K562 (cell line): ENCODE measurements around the gene SND1. TPM values are rescaled to one million over a fixed set of nuclear protein-coding genes. Genes with fewer than 3 reads are reported as not detected.

Experiments used
- CSDE1 ChIP-seq, 2 experiments: fragments of 450-650 bp; IDR thresholded peaks; 2 replicates each; pipeline ENCODE4 v1.6.1; 2016; ENCODE audit warnings: mild to moderate bottlenecking in 1 of 2
- CXXC5 ChIP-seq: fragments of 250-450 bp; sonication (Bioruptor Pico); IDR thresholded peaks from 2 replicates; pipeline ENCODE4 v1.8.0; 2022; ENCODE audit warnings: inconsistent platforms, mild to moderate bottlenecking, moderate library complexity
- ELF1 ChIP-seq: fragments of 200-800 bp; sonication (Bioruptor generic); IDR thresholded peaks from 2 replicates; pipeline ENCODE4 v1.6.1; 2016; ENCODE audit warnings: missing genetic modification characterization, missing compliant biosample characterization
- FOXK2 ChIP-seq, 2 experiments: fragments of 450-650 bp; IDR thresholded peaks in 1 of 2; conservative IDR thresholded peaks in 1 of 2; 2 replicates each; pipeline ENCODE4 v1.6.1; 2016; ENCODE audit warnings: low read depth in 2 of 2, mild to moderate bottlenecking in 1 of 2
- NR1H2 ChIP-seq: sonication (generic); formaldehyde crosslinking; IDR thresholded peaks from 2 replicates; pipeline ENCODE4 v1.4.0; 2020; ENCODE audit warnings: mild to moderate bottlenecking, missing genetic modification reagents
- NR2C1 ChIP-seq, 2 experiments: fragments of 450-650 bp; IDR thresholded peaks; 2 replicates each; pipeline ENCODE4 v1.6.1; 2017; ENCODE audit warnings: mild to moderate bottlenecking in 2 of 2, antibody characterized with exemption in 1 of 2, inconsistent platforms in 1 of 2, missing compliant biosample characterization in 1 of 2, missing genetic modification characterization in 1 of 2
- POLR2A ChIP-seq: fragments of 450-650 bp; conservative IDR thresholded peaks from 2 replicates; pipeline ENCODE4 v1.6.1; 2016
- TAF9B ChIP-seq: fragments of 450-650 bp; IDR thresholded peaks from 2 replicates; pipeline ENCODE4 v1.6.1; 2018; ENCODE audit warnings: mild to moderate bottlenecking; ENCODE audit not compliant: partially characterized antibody
- TCFL5 ChIP-seq: fragments of 250-450 bp; sonication (Bioruptor Pico); conservative IDR thresholded peaks from 2 replicates; pipeline ENCODE4 v1.6.1; 2021; ENCODE audit warnings: mild to moderate bottlenecking, moderate library complexity, matching md5 sums
- polyA plus RNA-seq, 8 experiments: library from polyadenylated mRNA; depleted of rRNA in 4 of 8; stranded (reverse) in 5 of 8; unstranded in 3 of 8; fragments of >200 nt; fragmentation: Nextera tagmentation in 2 of 8; fragmentation: Illumina TruSeq in 1 of 8; extraction: Ambion mirVana in 2 of 8; extraction: Trizol in 1 of 8; gene quantifications; 2 replicates each; pipeline versions ENCODE4 v1.2.1 to v1.2.3, GENCODE V29; 2011 to 2014; ENCODE audit warnings: inconsistent platforms in 1 of 8, missing spikeins in 1 of 8
- total RNA-seq, 7 experiments: library from RNA; depleted of rRNA in 6 of 7; stranded (reverse); fragments of >200 nt in 6 of 7; fragmentation: Illumina TruSeq in 2 of 7; extraction: Trizol in 2 of 7; gene quantifications; 2 replicates each; pipeline versions ENCODE4 v1.2.1 to v1.2.3, GENCODE V29; 2011 to 2021; ENCODE audit warnings: low replicate concordance in 1 of 7
- TF ChIP-seq, protein P1 (sequence below): sonication (generic); formaldehyde crosslinking; IDR thresholded peaks from 2 replicates; pipeline ENCODE4 v1.8.0; 2022; ENCODE audit warnings: mild to moderate bottlenecking, missing genetic modification reagents
- TF ChIP-seq, protein P2 (sequence below): sonication (generic); formaldehyde crosslinking; IDR thresholded peaks from 2 replicates; pipeline ENCODE4 v1.9.0; 2022; ENCODE audit warnings: mild to moderate bottlenecking, missing genetic modification reagents
- TF ChIP-seq, protein P3 (sequence below), 2 experiments: fragments of 250-450 bp in 1 of 2; fragments of 450-650 bp in 1 of 2; sonication (Bioruptor Pico) in 1 of 2; IDR thresholded peaks; 2 replicates each; pipeline versions ENCODE4 v1.6.1 to v1.8.0; 2016 to 2021; ENCODE audit warnings: mild to moderate bottlenecking in 2 of 2, moderate library complexity in 2 of 2, missing compliant biosample characterization in 1 of 2, missing genetic modification characterization in 1 of 2
- TF ChIP-seq, protein P4 (sequence below): fragments of 450-650 bp; IDR thresholded peaks from 2 replicates; pipeline ENCODE4 v1.7.1; 2018; ENCODE audit warnings: mild to moderate bottlenecking, low read depth; ENCODE audit not compliant: partially characterized antibody

SND1 gene
- total and polyA plus RNA-seq, 9 of the 15 experiments (the other 6 are each of a cell fraction or from before 2014, with no cell fraction given), result 46.5 to 307 (median 191) TPM

DNA sequence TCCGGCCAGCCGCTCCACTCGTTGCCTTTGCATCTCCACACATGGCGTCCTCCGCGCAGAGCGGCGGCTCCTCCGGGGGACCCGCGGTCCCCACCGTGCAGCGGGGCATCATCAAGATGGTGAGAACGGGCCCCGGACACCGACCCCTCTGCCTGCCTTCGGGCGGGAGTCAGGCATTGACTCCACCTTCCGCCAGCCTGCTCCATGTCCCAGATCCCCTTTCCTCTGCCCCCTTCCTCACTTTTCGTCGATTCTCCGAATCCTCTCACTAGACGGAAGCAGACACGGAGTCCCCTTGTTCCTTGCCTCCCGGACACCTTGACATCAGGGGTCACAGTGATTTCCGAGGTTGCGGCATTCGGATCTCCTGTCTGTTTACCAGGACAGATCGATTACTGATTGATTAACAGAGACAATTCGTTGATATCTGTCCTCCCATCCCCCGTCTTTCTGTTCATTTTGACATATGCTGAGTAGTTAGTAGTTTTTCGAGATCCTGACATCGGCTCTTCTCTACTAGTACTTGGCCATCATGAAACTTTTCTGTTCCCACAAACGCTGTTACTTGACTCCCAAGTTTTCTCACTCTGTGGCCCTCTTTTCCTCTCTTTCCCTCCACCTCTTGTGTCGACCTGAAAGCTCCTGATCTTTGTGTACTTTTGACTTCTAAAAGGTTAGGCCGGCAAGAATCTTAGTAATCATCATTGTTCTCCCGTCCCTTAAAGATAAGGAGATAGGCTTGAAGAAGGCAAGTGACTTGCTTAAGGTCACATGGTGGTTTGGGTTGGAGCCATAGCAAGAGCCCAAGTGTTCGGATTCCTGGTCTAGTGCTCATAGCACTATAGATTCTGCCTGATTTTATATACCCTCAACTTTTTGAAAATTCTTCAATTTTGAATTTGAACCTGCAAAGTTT lies 597 bp downstream of the SND1 start (continued):
- TF ChIP-seq, protein P1, sequence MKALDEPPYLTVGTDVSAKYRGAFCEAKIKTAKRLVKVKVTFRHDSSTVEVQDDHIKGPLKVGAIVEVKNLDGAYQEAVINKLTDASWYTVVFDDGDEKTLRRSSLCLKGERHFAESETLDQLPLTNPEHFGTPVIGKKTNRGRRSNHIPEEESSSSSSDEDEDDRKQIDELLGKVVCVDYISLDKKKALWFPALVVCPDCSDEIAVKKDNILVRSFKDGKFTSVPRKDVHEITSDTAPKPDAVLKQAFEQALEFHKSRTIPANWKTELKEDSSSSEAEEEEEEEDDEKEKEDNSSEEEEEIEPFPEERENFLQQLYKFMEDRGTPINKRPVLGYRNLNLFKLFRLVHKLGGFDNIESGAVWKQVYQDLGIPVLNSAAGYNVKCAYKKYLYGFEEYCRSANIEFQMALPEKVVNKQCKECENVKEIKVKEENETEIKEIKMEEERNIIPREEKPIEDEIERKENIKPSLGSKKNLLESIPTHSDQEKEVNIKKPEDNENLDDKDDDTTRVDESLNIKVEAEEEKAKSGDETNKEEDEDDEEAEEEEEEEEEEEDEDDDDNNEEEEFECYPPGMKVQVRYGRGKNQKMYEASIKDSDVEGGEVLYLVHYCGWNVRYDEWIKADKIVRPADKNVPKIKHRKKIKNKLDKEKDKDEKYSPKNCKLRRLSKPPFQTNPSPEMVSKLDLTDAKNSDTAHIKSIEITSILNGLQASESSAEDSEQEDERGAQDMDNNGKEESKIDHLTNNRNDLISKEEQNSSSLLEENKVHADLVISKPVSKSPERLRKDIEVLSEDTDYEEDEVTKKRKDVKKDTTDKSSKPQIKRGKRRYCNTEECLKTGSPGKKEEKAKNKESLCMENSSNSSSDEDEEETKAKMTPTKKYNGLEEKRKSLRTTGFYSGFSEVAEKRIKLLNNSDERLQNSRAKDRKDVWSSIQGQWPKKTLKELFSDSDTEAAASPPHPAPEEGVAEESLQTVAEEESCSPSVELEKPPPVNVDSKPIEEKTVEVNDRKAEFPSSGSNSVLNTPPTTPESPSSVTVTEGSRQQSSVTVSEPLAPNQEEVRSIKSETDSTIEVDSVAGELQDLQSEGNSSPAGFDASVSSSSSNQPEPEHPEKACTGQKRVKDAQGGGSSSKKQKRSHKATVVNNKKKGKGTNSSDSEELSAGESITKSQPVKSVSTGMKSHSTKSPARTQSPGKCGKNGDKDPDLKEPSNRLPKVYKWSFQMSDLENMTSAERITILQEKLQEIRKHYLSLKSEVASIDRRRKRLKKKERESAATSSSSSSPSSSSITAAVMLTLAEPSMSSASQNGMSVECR (CRISPR knock-in tag), result peak; percentile 67
- TF ChIP-seq, protein P2, sequence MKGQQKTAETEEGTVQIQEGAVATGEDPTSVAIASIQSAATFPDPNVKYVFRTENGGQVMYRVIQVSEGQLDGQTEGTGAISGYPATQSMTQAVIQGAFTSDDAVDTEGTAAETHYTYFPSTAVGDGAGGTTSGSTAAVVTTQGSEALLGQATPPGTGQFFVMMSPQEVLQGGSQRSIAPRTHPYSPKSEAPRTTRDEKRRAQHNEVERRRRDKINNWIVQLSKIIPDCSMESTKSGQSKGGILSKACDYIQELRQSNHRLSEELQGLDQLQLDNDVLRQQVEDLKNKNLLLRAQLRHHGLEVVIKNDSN (CRISPR knock-in tag), result peak; percentile 77
- no peak; the same call in 1 of the 2 replicates for TF ChIP-seq POLR2A
- 0 out of 2 replicates have a peak, but pooled peaks have one; percentile 44 for TF ChIP-seq NR2C1 (IDR thresholded peaks at IDR 0.05)
- TF ChIP-seq NR2C1 (tag; IDR thresholded peaks at IDR 0.05), result no peak
- 0 out of 2 replicates have a peak, but pooled peaks have one; percentile 2 for TF ChIP-seq NR1H2 (CRISPR knock-in tag)
- TF ChIP-seq CXXC5, result peak; percentile 48; the same call in 1 of the 2 replicates
- TF ChIP-seq FOXK2 (conservative IDR thresholded peaks at IDR 0.05 in 1 of 2, IDR thresholded peaks at IDR 0.05 in 1 of 2; ENCODE audit: low read depth in 2 of 2), result peak in 1 of 2 experiments; percentile 34; a peak in 1 of 4 replicates
- no peak for TF ChIP-seq ELF1 (tag)
- TF ChIP-seq CSDE1 (IDR thresholded peaks at IDR 0.05), result peak in 1 of 2 experiments; percentile 45; a peak in 2 of 4 replicates
- no peak for TF ChIP-seq TCFL5 (CRISPR knock-in tag)
- TF ChIP-seq TAF9B, result peak; percentile 9
- TF ChIP-seq, protein P3, sequence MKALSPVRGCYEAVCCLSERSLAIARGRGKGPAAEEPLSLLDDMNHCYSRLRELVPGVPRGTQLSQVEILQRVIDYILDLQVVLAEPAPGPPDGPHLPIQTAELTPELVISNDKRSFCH (CRISPR knock-in tag; IDR thresholded peaks at IDR 0.05), result no peak
- TF ChIP-seq, protein P3 (tag; IDR thresholded peaks at IDR 0.05), result no peak
- TF ChIP-seq, protein P4, sequence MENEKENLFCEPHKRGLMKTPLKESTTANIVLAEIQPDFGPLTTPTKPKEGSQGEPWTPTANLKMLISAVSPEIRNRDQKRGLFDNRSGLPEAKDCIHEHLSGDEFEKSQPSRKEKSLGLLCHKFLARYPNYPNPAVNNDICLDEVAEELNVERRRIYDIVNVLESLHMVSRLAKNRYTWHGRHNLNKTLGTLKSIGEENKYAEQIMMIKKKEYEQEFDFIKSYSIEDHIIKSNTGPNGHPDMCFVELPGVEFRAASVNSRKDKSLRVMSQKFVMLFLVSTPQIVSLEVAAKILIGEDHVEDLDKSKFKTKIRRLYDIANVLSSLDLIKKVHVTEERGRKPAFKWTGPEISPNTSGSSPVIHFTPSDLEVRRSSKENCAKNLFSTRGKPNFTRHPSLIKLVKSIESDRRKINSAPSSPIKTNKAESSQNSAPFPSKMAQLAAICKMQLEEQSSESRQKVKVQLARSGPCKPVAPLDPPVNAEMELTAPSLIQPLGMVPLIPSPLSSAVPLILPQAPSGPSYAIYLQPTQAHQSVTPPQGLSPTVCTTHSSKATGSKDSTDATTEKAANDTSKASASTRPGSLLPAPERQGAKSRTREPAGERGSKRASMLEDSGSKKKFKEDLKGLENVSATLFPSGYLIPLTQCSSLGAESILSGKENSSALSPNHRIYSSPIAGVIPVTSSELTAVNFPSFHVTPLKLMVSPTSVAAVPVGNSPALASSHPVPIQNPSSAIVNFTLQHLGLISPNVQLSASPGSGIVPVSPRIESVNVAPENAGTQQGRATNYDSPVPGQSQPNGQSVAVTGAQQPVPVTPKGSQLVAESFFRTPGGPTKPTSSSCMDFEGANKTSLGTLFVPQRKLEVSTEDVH, result no peak
